DOHH2 (cell line): ENCODE measurements around the gene ANKRD34B.

ENCODE experiments used
- H3F3A ChIP-seq: fragments of 200-600 bp; sonication (generic), shearing (Covaris generic); 2 replicates; pipeline ENCODE4 v1.6.0; 2016; ENCODE audit warnings: antibody characterized with exemption, mild to moderate bottlenecking; ENCODE audit not compliant: control insufficient read depth, insufficient read depth
- H3K27ac ChIP-seq: fragments of 200-600 bp; sonication (generic); 2 replicates; pipeline ENCODE4 v1.5.1; 2014; ENCODE audit warnings: low read depth, mild to moderate bottlenecking, low read length, moderate library complexity
- H3K27me3 ChIP-seq: fragments of 200-600 bp; sonication (generic); 2 replicates; pipeline ENCODE4 v1.6.1; 2014; ENCODE audit warnings: mild to moderate bottlenecking, low read length, mixed read lengths; ENCODE audit not compliant: control insufficient read depth
- H3K36me3 ChIP-seq: fragments of 200-600 bp; sonication (generic); 2 replicates; pipeline ENCODE4 v1.6.1; 2014; ENCODE audit warnings: mild to moderate bottlenecking, low read length, moderate library complexity, mixed read lengths; ENCODE audit not compliant: control insufficient read depth
- H3K4me1 ChIP-seq: fragments of 200-600 bp; sonication (generic); 2 replicates; pipeline ENCODE4 v1.6.1; 2014; ENCODE audit warnings: mild to moderate bottlenecking, low read length, mixed read lengths; ENCODE audit not compliant: control insufficient read depth
- H3K4me2 ChIP-seq: fragments of 200-600 bp; sonication (generic); 2 replicates; pipeline ENCODE4 v1.6.0; 2014; ENCODE audit warnings: mild to moderate bottlenecking, low read length, moderate library complexity
- H3K4me3 ChIP-seq: fragments of 200-600 bp; sonication (generic); 2 replicates; pipeline ENCODE4 v1.5.1; 2014; ENCODE audit warnings: mild to moderate bottlenecking, low read length, mixed read lengths
- H3K79me2 ChIP-seq: fragments of 200-600 bp; sonication (generic); 2 replicates; pipeline ENCODE4 v1.6.1; 2014; ENCODE audit warnings: mild to moderate bottlenecking, low read length, mixed read lengths; ENCODE audit not compliant: control insufficient read depth
- H3K9me2 ChIP-seq: fragments of 200-600 bp; sonication (generic); replicated peaks from 2 replicates; pipeline ENCODE4 v1.6.1; 2014; ENCODE audit warnings: mild to moderate bottlenecking, low read length, mixed read lengths; ENCODE audit not compliant: control insufficient read depth
- H3K9me3 ChIP-seq: fragments of 200-600 bp; sonication (generic); 2 replicates; pipeline ENCODE4 v1.6.1; 2014; ENCODE audit warnings: antibody characterized with exemption, low read length, mixed read lengths; ENCODE audit not compliant: control insufficient read depth, insufficient read depth
- H4K20me1 ChIP-seq: fragments of 200-600 bp; sonication (generic); 2 replicates; pipeline ENCODE4 v1.6.0; 2014; ENCODE audit warnings: low read depth, mild to moderate bottlenecking, antibody characterized with exemption, low read length, moderate library complexity; ENCODE audit not compliant: control insufficient read depth, insufficient read depth
- EZH2phosphoT487 ChIP-seq: fragments of 200-600 bp; sonication (generic); IDR thresholded peaks from 2 replicates; pipeline ENCODE4 v1.6.1; 2017; ENCODE audit warnings: borderline replicate concordance, mild to moderate bottlenecking, antibody characterized with exemption, low read length, moderate library complexity, mixed read lengths
- TF ChIP-seq, protein P1 (sequence below): fragments of 200-600 bp; sonication (generic); IDR thresholded peaks from one replicate; pipeline ENCODE4 v1.5.1; 2014; ENCODE audit warnings: antibody characterized with exemption, mild to moderate bottlenecking, low read depth, low read length; ENCODE audit not compliant: poor library complexity, severe bottlenecking

Gene ANKRD34B

DNA sequence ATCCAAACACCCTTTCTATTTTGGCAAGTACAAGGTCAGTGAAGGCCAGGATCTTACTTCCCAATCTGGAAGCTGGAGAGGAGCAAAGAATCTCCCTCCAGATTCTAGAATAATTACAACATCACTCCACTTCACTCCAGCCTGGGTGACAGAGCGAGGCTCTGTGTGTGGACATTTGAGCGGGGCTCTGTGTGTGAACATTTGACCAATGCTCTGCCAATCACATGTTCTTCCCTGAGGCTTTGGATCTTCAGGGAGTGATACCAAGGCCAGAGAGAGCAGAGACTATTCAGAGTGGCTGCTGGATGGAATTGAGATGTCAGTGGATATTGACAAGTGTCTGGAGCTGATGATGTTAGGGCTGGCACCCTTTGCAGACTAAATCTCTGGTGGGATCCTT is 24.7 kb upstream of the ANKRD34B start:
- H3K27ac ChIP-seq, result no peak overlapping the region
- no peaks in the 10 kb centered on the region for H3K9me2 ChIP-seq
- no peaks in the 10 kb centered on the region for H3K36me3 ChIP-seq
- H3K4me3 ChIP-seq, result no peak overlapping the region
- TF ChIP-seq, protein P1, sequence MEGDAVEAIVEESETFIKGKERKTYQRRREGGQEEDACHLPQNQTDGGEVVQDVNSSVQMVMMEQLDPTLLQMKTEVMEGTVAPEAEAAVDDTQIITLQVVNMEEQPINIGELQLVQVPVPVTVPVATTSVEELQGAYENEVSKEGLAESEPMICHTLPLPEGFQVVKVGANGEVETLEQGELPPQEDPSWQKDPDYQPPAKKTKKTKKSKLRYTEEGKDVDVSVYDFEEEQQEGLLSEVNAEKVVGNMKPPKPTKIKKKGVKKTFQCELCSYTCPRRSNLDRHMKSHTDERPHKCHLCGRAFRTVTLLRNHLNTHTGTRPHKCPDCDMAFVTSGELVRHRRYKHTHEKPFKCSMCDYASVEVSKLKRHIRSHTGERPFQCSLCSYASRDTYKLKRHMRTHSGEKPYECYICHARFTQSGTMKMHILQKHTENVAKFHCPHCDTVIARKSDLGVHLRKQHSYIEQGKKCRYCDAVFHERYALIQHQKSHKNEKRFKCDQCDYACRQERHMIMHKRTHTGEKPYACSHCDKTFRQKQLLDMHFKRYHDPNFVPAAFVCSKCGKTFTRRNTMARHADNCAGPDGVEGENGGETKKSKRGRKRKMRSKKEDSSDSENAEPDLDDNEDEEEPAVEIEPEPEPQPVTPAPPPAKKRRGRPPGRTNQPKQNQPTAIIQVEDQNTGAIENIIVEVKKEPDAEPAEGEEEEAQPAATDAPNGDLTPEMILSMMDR, result no peak
- no peak for TF ChIP-seq EZH2phosphoT487
- no peaks in the 10 kb centered on the region for H3K79me2 ChIP-seq
- no peaks in the 10 kb centered on the region for H3K4me1 ChIP-seq
- no peaks in the 10 kb centered on the region for H4K20me1 ChIP-seq
- no peaks in the 10 kb centered on the region for H3F3A ChIP-seq
- H3K4me2 ChIP-seq, result no peak overlapping the region
- no peaks in the 10 kb centered on the region for H3K27me3 ChIP-seq
- H3K9me3 ChIP-seq, result no peaks in the 10 kb centered on the region

DNA sequence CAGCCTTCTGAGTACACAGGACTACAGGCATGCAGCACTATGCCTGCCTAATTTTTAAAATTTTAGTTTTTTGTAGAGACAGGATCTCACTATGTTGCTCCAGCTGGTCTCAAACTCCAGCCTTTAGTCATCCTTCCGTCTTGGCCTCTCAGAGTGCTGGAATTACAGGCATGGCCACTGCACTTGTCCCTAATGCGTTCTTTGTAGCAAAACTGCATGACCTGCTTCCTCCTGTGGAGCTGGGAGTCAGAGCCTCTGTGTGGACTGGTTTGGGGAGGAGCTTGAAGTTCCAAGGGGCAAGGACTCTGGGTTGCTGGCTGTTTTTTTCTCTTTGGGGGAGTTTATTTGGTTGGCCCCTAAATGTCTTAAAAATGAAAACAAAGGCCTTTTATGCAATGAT is 22.7 kb upstream of the ANKRD34B start:
- Histone ChIP-seq H3K27me3 (no peaks in the 10 kb centered on the region), H3K4me1 (no peaks in the 10 kb centered on the region), H3K9me2 (no peaks in the 10 kb centered on the region), H3F3A (no peaks in the 10 kb centered on the region), H3K36me3 (no peaks in the 10 kb centered on the region), H4K20me1 (no peaks in the 10 kb centered on the region), H3K4me2 (no peak overlapping the region), H3K27ac (no peak overlapping the region), H3K79me2 (no peaks in the 10 kb centered on the region), H3K9me3 (no peaks in the 10 kb centered on the region), H3K4me3 (no peak overlapping the region)
- TF ChIP-seq, protein P1, result no peak
- no peak for TF ChIP-seq EZH2phosphoT487

DNA sequence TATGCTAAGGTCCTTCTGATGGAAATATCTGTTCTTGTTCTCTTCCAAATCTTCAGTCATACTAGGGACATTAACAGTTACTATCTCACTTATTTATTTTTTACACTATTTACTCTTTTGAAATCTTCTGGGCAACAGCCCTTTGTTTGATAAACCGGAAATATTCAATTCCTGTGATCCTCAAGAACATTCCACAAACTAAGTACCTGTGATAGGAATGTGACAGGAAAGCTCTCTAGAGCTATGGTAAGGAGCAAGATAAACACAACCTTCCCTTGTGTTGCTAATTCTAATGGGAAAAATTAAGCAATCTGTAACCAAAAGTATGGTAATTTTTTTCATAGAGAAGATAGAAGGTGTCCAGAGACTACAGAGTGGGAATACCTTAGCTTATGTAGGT is 22.0 kb upstream of the ANKRD34B start:
- TF ChIP-seq, protein P1, result no peak
- TF ChIP-seq EZH2phosphoT487, result no peak
- no peak overlapping the region for H3K4me3 ChIP-seq
- H3K27ac ChIP-seq, result no peak overlapping the region
- no peaks in the 10 kb centered on the region for H3K4me1 ChIP-seq
- H4K20me1 ChIP-seq, result no peaks in the 10 kb centered on the region
- H3F3A ChIP-seq, result no peaks in the 10 kb centered on the region
- H3K4me2 ChIP-seq, result no peak overlapping the region
- H3K27me3 ChIP-seq, result no peaks in the 10 kb centered on the region
- H3K36me3 ChIP-seq, result no peaks in the 10 kb centered on the region
- H3K79me2 ChIP-seq, result no peaks in the 10 kb centered on the region
- H3K9me2 ChIP-seq, result no peaks in the 10 kb centered on the region
- no peaks in the 10 kb centered on the region for H3K9me3 ChIP-seq

DNA sequence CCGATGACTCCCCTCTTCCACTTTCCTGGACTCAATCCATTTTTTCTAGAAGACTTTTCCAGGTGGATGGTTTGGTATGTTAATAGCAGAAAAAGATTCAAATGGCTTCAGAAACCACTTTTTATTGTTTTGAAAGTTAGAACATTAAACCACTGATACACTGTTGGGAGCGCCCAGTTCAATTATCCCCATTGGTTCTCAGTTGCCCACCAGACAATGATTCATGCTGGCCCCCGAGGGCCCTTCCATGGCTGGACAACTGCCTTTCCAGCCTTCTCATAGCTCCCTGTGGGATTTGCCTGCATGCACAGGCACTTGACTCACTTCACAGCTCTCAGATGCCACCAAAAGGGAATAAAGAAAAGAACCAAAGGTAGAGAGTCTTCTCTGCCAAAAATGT is 21.3 kb upstream of the ANKRD34B start:
- Histone ChIP-seq H3F3A (no peaks in the 10 kb centered on the region), H3K27me3 (no peaks in the 10 kb centered on the region), H3K4me3 (no peak overlapping the region), H3K9me3 (no peaks in the 10 kb centered on the region), H3K9me2 (no peaks in the 10 kb centered on the region), H3K79me2 (no peaks in the 10 kb centered on the region), H4K20me1 (no peaks in the 10 kb centered on the region), H3K4me2 (no peak overlapping the region), H3K27ac (no peak overlapping the region), H3K36me3 (no peaks in the 10 kb centered on the region), H3K4me1 (no peaks in the 10 kb centered on the region)
- TF ChIP-seq EZH2phosphoT487, result no peak
- TF ChIP-seq, protein P1, result no peak
